ENCODE measurements around the gene CSHL1.

Gene CSHL1

DNA sequence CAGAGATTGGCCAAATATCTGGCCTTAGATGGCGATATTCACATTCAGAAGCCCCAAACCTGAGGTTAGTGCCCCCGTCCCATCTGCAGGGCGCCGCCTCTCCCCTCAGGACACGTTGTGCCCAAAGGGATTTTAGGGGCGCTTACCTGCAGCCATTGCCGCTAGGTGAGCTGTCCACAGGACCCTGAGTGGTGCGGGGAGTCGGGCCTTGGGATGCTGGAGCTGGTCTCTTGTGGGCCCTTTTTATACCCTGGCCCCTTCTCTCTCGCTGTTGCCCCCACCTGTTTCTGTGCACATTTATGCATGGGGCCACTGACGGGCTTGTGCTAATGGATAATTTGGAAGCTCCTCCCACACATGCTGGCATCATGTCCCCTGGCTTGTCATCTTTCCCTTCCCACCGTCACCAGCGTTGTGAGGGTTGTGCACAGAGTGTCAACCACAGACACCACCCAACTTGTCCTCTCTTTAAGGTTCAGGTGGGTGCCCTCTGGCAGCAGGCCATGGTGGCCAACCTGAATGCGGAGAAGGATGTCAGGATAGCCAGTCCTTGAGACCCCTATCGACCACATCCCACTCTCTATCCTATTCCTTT, at the start of gene CSHL1:
Gene CSHL1, minus strand, starts transcription at position 218 of the 595 bp plus-strand sequence. Its CDS starts 62 bp downstream, at position 156.
- no peak for DNase-seq

DNA sequence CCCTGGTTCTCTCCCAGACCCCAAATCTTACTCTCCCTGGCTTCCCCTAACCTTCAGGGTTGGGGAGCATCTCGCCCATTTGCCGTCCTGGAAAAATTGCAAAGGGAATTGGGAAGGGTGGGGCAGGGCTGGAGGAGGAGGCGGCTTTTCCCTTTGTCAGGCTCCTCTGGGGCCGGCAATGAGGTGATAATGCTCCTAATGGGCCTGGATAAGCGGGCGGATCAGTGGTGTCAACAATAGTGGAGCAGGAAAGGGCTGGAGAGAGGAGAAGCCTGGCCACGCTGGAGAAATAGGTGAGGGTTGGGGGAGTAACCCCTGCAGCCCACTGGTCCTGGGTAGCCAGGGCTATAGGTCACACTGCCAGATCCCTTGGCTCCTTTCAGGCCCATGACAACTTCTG, 49.4 kb upstream of the CSHL1 start:
- no peak for DNase-seq

- DNase-seq: no peak
These were observed 48.9 kb upstream of the CSHL1 start for GRCh38 chr17:63960006-63960405.

GRCh38 chr17:63956296-63956920, 45.4 kb upstream of the CSHL1 start:
- DNase-seq: no peak

- no peak for DNase-seq
These were observed 44.7 kb upstream of the CSHL1 start for GRCh38 chr17:63955791-63956190.

DNA sequence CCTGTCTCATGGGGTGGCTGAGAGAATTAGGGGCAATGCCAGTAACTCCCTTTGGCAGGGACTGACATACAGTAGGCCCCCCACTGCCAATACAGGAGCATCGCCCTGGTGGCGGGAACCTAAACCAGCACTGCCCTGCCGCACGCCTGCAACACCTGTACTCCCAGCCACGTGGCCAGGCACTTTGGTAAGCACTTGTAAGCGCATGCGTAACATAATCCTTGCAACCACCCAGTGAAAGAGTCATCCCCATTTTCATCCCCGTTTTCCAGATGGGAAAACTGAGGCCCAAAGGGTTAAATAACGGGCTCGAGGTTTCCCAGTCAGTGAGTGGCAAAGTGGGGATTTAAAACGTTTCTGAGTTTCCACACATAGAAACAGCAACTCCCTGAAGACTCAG, 44.2 kb upstream of the CSHL1 start:
- DNase-seq: no peak

- no peak for DNase-seq
These were observed 43.5 kb upstream of the CSHL1 start for GRCh38 chr17:63954402-63955063.

DNA sequence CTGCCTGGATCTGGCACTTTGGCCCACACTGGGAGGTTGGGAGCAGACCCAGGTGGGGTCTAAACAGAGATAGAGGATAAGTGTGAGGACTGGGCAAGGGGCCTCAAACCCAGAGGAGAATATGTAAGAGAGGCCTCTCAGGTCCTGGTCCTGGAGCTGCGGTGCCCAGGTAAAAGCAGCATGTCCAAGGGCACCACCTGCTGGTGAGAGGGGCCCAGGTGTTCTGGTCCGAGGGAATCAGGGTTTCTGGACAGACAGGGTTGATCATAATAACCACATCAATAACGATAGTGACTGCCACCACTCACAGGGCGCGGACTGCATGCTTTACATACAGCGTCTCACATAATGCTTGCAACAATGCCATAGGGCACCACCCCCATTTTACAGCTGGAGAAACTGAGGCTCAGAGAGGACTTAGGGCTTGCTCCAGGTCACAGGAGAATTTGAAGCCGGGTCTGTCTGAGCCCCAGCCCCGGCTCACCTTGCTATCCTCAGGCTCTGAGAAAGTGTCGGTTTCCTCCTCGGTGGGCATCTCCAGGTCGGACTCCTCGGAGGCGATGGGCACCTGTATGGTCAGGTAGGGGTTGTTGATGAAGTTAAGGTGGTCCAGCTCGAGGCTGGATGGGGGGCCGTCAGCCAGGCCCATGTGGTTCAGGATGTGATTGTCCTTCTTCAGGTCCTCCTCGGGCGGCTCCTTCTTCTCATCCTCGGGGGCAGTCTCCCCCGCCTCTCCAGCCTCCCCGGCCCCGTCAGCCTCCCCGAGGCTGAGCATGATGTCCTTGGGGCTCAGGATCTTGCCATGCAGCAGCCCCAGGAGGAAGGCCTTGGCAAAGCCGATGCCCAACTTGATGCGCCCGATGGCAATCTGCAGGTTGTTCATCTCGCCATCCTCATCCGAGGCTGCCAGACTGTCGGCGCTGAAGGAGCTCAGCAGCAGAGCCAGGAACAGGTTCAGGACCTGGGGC, 40.2 kb upstream of the CSHL1 start:
- no peak for DNase-seq

DNA sequence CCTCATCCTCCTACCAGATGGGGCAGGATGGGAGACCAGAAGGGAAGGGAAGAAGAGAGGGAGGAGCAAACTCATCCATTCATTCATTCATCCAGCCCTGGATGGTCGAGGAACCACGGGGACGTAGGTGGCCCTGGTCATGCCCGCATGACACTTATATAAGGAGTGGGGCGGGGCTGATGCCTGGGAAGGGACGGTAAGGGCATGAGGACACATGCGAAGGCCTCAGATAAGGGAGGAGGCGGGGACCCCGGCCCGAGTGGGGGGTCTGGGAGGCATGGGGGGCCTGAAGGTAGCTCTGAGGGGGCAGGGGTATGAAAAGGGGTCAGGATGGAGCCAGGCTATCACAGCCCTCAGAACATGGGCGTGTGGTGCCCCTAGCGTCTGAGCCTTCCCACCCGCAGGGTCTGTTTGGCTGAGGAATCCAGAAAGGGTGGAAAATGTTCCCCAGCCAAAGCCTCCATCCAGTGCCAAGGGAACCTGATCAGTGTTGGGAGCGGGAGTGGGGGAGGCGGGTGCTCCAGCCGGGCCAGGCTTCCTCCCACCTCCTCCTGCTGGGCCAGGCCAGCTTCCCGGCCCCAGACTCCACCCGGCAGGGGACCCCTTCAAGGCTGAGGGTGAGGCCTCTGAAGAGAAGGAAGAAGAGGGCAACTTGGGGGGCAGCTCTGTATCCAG, 38.7 kb upstream of the CSHL1 start:
- DNase-seq: no peak

DNA sequence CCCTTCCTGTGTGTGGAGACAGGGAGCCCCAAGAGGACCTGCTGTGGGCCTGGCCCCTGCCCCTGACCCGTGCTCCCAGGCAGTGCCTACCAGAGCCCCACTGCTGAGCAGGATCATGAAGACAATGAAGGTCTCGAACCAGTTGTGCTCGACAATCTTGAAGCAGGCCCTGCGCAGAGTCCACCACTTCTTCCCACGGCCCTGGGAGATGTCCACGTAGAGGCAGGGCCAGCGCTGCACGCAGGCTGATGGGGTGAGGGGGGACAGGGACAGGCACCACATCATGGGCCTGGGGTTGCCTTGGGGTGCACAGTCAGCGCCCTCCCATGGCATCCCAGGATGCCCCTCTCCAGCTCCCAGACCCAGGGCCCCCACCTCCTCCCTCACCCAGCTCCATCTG, 37.5 kb upstream of the CSHL1 start:
- no peak for DNase-seq

DNA sequence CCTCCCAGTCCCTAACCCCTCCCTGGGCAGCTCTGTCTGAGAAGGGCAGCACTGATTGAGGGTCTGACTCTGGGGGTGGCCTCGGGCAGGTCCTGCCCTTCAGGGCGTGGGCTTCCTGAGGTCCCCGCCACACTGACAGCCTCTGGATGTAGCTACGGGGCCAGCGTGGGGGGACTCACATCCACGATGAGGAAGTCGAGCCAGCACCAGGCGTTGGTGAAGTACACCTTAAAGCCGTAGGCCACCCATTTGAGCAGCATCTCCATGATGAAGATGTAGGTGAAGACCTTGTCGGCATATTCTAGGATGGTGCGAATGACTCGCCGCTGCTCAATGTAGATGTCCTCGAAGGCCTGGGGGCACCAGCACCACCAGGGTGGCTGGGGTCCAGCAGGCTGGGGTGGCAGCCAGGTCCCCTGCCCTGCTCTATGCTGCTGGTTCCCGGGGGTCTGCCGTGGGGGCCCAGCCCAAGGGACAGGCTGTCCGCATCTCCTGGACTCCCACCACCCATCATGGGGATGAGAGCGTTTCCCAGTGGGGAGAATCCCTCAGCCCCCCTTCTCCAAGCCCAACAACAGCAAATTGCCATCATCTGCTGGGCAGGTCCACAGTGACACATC, 36.8 kb upstream of the CSHL1 start:
- DNase-seq: no peak

GRCh38 chr17:63946440-63947363, 35.6 kb upstream of the CSHL1 start:
- peak; percentile 49 to 61 for DNase-seq

- DNase-seq: no peak
These were observed 34.9 kb upstream of the CSHL1 start for GRCh38 chr17:63945784-63946439.

DNA sequence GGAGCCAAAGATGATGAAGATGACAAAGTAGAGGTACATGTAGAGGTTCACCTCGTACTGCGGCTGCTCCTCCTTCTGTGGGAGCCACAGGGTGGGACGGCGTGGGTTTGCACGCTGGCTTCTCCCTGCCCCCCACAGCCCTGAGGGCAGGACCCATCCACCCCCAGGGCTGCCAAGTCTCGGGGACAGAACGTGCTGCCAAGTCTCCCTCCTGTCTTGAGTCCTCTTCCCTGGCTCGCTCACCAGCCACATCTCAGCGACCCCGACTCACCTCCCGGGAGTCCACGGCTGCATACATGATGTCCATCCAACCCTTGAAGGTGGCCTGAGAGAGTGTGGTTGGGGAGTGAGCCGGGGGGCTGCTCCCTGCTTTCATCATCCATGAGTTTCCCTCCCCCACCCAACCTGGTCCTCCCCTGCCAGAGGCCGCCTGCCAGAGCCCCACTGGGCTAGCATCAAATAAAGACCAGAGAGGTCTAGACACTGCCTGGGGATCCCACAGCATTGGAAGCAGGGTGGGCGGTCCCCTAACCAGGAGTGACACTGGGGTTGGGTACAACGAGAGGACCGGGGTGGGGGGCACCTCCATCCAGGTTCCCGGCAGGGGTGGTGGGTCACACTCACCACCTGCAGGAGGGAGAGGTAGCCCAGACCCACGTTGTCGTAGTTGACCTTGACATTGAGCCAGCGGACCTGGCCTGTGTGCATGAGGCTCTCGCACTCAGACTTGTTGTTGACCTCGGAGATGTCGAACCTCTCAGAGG, 33.9 kb upstream of the CSHL1 start:
- DNase-seq: no peak

DNA sequence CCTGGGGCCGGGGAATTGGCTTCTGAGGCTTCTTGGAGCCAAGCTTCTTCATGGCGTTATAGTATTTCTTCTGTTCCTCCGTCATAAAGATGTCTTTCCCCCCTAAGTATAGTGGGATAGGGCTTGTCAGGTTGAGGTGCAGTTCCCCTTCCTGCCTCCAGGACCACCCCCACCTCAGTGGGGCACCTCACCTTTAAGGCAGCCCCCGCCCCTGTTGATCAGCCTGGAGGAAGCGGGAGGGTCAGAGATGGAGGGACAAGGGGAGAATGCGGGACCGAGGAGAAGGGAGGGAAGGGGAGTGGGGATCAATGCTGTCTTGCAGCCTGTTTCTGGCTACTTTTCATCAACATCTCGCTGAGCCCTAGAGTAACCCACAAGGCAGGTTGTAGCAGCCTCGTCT, 32.7 kb upstream of the CSHL1 start:
- DNase-seq: no peak

- no peak for DNase-seq
These were observed 31.4 kb upstream of the CSHL1 start for GRCh38 chr17:63942309-63942985.

GRCh38 chr17:63941751-63942150, 30.7 kb upstream of the CSHL1 start:
- no peak for DNase-seq

DNA sequence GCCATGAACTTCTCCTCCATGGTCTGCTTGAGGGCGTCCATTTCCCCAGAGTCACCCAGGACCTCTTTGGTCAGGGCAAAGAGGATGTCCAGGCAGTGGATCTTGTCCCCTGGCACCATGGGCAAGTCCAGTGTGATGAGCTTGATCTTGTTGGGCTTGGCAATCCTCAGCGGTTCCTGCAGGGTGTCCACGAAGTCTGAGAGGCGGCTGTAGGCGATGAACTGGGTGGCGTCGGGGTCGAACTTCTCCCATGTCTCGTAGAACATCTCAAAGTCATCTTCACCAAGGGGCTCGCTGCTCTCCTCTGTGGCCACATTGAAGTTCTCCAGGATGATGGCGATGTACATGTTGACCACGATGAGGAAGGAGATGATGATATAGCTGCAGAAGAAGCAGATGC, 30.1 kb upstream of the CSHL1 start:
- DNase-seq: no peak

DNA sequence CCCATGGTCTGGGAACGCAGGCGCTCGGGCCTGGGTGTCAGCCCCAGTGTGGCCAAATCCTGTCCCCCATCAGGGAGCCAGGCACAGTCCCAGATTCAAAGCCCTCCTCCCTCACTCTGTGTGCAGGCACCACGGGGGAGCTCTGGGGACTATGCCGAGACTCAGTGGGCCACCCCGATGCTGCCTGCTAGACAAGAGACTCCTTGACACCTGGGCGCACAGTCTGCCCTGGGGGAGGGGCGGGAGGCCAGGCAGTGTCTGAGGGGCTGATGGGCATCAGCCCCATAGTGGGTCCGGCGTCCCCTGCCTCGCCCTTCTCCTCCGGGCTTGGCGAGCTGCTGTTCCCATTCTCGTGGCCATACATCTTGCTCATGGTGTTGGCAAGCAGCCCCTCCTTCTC, 29.5 kb upstream of the CSHL1 start:
- DNase-seq: no peak

Data from AML-193 (cell line).